HG03196 (cell line): ENCODE results near the gene SEC14L3.

Source experiments
- ATAC-seq: cut with Tn5 transposase; IDR thresholded peaks from one replicate; pipeline ENCODE4 v1.9.1; 2021; ENCODE audit not compliant: unreplicated experiment

Gene SEC14L3

DNA sequence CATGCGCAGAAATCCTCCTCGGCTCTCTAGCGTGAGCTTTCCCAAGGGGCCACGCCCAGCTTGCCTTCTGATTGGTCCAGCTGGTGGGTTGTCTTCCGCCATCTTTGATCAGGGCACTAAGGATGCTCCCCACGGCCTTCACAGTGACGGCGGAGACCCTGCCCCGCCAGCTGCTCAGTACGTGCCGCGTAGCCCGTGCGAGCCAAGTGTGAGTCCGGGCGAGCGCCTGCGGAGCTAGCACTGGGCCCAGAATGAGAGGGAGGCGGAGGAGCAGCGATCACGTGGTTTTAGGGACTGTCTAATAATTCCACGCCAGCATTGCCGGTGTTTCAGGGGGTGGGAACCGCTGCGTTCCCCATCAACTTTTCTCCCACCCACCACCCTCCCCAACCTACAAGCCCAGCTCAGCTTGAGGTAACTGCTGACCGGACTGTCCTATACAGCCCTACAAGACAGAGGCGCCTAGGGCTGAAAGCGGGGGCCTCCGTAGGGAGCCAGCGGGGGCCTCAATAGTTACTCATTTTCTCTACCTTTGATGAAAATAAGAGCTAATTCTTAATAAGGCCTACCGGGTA is 47.8 kb downstream of the SEC14L3 start:
- ATAC-seq = peak; percentile 87

DNA sequence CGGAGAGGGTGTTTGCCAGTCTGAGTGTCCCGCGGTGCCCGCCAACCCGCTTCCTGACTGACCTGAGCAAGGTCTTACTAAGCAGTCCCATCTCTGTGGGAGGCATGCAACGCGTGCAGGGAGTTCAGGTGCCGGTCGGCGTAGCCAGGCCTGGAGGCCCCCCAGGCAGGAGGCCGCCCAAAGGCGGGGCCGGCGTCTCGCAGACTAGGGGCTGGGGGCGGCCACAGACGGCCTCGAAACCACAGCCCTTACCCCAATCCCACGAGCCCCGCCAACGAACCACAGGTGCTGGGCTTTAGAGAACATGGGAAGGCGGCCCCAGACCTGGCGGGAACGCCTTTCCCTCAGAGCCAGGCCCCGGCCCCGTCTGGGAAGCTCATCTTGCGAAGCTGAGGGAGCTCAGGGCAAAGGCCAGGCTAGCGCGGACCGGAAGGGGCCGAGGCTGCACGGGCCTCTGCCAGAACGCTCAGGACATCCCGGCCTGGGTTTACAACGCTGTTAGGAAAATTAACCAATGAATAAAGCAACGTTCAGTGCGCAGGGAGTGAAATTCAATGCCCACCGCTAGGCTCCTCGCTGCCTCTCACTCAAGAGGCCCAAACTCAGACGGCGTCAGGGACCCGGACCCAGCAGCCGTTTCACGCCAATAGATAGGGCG is 48.4 kb downstream of the SEC14L3 start:
- ATAC-seq = peak; percentile 31

DNA sequence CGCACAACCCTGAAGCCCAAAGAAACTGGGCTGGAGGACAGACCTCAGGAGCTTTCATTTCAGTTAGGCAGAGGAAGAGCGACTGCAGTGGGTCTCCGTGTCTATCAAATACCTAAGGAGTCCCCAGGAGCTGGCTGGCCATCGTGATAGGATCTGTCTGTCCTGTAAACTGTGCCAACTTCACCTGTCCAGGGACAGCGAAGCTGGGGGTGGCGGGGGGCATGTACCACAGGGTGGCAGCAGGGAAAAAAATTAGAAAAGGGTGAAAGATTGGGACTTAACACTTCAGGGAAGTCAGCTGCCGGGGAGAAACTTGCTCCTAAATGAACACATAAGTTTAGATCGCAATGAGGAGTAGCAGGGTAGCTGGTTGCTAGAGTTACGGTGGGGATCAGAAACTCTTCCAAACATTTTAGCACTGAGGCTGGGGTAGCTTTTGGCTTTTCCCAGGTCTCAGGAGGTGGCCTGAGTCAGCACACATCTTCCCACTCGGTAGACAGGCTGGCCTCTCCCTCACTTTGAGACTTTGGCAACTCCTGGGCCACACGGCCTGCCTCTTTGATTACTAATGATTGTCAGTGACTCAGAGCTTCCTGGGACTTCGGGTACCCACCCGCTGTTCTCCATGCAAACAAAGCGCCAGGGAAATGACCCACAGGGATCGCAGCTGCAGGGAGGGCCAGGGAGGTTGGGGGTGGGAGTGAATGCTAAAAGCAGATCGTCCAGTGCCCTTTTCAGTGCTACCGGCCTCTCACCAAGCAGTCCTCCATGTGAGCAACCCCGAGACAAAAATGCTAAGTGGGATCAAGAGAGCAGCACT is 49.1 kb downstream of the SEC14L3 start:
- no peak for ATAC-seq

DNA sequence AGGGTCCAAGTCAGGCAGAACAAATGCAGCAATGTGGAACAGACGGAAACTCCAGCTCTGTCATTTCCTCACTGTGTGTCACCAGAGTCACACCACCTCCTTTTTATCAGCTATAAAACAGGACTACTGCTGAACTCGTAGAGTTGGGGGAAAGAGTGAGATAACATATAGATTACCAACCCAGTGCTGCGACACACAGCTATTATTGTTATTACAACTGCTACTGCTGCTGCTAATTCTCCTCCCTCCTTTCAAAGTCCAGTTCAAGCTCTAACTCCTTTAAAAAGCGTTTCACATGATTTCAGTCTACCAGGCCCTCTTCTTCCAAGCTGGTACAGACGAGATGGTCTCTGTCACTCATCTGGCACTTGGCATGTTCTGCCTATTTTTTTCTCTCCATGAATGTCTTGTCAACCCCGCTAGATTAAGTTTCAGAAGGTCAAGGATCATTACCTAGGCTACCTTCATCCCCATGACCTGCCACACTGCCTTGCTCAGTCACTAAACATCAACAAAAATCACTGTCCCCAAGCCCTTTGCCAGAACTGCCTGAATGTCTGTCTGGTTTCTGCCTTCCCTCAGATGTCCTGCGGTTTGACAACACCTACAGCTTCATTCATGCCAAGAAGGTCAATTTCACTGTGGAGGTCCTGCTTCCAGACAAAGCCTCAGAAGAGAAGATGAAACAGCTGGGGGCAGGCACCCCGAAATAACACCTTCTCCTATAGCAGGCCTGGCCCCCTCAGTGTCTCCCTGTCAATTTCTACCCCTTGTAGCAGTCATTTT is 49.9 kb downstream of the SEC14L3 start:
- no peak for ATAC-seq

DNA sequence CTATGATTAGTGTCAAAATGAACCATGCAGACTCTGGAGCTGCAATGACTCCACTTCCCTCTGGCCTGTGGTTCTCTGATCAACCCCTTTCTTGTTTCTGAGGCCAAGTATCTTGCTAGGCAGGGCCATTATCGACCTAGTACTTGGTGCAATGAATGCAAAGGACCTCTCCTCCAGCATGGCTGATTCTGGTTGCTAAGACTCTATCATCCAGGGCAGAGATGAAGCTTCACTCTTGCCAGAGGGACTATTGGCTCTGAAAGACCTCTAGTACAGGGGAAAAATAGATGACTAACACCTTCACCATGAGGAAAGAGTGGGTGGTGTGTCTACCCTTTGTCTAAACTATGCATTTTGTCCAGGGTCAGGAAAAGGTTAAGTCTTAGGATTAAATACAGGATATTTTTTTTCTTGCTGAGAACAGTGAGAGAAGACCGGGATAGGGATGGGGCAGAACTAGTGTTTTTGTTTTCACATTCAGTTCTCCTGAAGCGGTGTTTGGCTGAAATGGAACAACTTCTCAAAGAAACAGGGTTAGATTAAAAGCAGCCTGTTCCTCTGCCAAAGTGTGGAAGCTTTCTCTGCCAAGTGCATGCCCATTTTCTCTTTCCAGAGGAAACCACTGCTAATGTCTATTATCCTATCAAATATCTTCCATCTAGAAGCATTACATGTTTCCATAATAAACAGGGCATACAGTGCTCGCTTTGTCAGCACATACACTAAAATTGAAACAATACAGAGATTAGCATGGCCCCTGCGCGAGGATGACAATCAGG is 51.3 kb downstream of the SEC14L3 start:
- ATAC-seq = no peak

DNA sequence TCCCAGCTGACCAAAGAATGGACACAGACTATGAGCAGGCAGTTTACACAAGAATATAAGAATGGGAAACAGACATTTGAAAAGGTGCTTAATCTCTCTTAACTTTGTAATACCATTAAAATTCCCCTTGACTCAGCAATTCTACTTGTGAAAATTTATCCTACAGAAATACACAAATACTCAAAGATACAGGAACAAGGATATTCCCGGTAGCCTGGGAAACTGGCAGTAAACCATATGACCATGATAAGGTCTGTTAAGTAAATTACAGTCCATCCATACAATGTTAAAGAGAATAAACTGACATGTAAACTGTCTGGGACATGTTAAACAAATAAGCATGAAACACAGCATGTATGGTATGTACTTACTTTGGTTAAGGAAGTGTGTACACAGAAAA is 55.0 kb downstream of the SEC14L3 start:
- ATAC-seq = no peak

DNA sequence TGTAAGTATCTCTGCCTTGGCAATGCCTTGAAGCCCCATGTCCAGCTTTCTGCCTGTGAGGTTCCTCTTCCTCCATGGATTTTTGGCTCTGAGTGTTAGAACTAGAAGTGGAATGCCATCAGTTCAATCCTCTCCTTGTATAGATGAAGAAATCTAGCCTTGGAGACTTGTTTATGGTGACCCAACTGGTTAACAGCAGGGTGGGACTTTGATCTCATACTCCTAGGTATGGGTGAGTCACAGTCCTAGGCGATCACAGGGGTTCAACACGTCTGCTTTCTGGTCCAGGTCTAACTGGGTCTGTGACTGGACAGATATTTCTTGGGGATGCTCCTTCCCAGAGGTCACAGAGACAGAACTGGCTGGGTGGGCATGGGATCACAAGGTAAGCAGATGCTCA is 55.4 kb downstream of the SEC14L3 start:
- no peak for ATAC-seq

DNA sequence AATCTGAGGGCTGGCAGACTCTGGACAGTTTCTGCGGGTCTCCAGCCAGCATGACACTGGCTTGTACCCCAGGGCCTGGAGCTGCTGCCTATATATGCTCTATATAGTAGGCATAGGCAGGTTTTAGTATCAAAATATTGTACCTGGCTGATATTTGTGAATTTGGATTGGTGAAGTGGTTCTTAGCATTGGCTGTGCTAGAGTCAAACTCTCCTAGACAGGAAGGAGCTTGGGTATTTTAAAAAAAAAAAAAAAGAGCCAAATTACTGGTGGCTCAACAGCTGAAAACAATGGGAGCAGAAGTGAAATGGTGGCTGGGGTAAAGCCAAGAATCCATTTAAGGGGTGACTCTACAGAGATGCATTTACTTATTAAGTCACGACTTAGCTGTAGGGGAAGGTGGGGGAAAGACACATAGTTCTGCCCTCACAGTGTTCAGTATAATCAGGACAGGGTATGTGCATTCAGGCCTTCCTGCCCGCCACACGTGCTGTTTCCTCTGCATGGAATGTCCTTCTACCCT is 57.2 kb downstream of the SEC14L3 start:
- no peak for ATAC-seq

DNA sequence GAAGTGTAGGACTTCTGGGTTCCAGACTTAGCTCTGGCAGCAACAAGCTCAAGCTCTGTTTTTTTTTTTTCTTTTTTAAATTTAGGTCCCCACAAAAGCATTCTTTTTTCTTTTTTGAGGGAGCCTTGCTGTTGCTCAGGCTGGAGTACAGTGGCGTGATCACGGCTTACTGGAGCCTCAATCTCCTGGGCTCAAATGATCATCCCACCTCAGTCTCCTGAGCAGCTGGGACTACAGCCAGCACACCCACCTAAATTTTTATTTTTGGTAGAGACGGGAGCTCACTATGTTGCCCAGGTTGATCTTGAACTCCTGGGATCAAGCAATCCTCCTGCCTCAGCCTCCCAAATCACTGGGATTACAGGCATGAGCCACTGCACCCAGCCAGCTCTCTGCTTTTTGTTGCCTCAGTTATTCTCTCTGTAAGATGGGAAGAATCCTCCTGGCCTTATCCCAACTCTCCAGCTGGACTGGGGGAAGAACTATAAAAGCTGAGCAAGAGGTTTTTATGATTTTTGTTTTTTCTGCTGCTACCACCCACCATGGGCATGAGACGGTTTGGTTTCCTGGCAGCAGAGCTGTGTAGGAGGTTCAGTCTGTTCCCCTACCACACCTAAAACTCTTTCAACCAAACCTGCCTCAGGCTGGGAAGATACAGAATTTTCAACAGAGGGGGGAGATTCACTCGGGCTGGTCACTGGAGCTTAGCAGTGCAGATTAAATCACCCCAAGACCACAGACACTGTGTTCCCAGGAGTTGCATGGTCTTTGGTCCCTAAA is 57.9 kb downstream of the SEC14L3 start:
- ATAC-seq = no peak

DNA sequence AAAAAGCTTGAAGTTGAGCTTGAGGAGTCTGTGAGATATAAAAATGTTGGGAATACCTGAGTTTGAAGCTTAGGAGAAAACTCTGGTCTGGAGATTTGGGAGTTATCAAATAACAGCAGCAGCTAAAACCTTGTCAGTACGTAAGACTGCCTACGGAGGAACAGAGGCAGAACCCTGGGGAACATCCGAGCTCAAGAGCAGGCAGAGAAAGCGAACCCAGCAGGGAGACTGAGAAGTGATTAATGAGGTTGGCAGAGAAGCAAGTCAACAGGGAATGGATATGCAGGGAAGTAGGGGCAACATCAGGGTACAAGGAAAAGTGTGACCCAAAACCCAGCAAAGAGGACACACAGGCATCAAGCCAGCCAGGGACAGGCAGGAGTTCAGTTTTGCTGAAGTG is 58.8 kb downstream of the SEC14L3 start:
- ATAC-seq = no peak

DNA sequence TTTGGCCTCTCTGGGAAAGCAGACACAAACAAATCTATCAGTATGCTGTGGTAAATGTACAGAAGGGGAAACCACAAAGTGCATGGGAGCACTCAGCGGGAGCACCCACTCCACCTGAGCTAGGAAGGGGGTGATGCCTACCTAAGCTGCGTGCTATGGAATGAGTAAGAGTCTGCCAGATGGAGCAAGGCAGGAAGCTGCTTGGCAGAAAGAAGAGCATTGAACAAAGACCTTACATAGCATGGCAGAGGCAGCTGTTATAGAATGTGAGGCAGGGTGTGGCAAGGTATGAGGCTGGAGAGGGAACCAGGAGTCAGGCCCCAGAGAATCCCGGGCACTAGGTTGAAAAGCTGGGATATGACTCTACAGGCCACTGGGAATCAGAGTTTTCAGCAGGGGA is 60.0 kb downstream of the SEC14L3 start:
- no peak for ATAC-seq
